NT2/D1 (cell line): ENCODE data around the gene PROX2.

ENCODE experiments used
- SUZ12 ChIP-seq: IDR thresholded peaks from 2 replicates; pipeline ENCODE4 v1.6.1; 2011; ENCODE audit not compliant: insufficient read length, insufficient read depth; ENCODE audit errors: extremely low read depth
- YY1 ChIP-seq: IDR thresholded peaks from 2 replicates; pipeline ENCODE4 v1.6.1; 2011; ENCODE audit not compliant: insufficient read length, insufficient read depth
- ZNF274 ChIP-seq: IDR thresholded peaks from 2 replicates; pipeline ENCODE4 v1.6.1; 2011; ENCODE audit warnings: mild to moderate bottlenecking, low read depth, low read length

DNA sequence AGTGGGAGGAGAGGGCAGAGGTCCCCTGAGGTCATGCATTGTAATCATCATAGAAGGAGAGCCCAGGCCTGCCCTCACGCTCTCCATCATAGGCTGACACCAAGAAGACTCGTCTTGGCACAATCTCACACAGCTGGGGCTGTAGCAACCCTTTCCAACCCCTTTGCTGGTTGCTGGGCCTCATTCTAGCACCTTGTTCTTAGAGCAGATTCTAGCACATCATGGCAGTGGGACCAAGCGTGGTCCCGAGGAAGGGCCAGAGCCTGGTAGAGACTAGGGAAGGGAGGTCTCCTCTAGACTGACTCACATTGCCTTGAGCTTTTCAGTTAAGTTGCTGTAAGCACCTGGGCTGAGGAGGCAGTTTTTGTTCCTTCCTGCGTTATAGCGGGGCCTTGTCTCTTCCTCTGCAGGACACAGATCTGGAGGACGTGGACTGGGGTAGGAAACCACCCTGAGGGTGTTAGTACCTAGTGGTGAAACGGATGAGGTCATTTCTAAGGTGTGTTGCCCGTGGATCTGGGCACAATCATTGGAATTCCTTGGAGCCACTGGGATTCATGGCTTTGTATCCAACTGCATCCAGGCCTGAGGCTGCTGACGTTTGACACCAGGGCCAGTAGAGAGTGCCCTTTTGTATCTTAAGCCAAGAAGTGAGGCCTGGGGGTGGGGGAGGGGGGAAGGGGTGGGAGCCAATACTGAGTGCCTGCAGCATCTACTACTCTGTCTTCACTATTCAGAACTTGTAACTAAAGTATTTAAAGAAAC lies 27.2 kb upstream of the PROX2 start:
- no peak for TF ChIP-seq YY1
- TF ChIP-seq SUZ12: no peak
- no peak for TF ChIP-seq ZNF274
